GM12872 (cell line): ENCODE measurements around the gene DACH1.
A peak's percentile ranks its signal among the peaks of the same experiment; 100 is the strongest.

Source experiments
- TF ChIP-seq, protein P1 (sequence below): IDR thresholded peaks from 3 replicates; pipeline ENCODE4 v1.5.1; 2011; ENCODE audit warnings: low read depth, mild to moderate bottlenecking, low read length, moderate library complexity; ENCODE audit not compliant: insufficient read depth

Gene DACH1

DNA sequence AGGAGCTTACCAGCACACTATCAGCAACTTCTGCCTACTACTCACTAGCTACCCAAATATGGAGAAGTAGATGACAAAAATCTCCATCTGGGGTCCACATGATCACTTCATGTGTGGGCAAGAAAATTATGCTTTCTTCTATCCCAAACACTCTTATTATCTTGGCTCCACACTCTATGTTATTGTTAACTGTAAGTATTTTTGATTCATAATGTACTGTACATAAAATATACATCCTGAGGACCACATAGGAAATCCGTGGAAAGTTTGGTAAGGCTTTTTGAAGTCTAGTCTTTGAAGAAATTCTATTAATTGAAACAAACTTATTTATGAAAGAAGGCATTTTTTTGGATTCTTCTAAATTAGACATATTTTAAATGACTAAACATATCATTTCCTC is 378.8 kb downstream of the DACH1 start:
- TF ChIP-seq, protein P1, sequence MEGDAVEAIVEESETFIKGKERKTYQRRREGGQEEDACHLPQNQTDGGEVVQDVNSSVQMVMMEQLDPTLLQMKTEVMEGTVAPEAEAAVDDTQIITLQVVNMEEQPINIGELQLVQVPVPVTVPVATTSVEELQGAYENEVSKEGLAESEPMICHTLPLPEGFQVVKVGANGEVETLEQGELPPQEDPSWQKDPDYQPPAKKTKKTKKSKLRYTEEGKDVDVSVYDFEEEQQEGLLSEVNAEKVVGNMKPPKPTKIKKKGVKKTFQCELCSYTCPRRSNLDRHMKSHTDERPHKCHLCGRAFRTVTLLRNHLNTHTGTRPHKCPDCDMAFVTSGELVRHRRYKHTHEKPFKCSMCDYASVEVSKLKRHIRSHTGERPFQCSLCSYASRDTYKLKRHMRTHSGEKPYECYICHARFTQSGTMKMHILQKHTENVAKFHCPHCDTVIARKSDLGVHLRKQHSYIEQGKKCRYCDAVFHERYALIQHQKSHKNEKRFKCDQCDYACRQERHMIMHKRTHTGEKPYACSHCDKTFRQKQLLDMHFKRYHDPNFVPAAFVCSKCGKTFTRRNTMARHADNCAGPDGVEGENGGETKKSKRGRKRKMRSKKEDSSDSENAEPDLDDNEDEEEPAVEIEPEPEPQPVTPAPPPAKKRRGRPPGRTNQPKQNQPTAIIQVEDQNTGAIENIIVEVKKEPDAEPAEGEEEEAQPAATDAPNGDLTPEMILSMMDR: no peak

DNA sequence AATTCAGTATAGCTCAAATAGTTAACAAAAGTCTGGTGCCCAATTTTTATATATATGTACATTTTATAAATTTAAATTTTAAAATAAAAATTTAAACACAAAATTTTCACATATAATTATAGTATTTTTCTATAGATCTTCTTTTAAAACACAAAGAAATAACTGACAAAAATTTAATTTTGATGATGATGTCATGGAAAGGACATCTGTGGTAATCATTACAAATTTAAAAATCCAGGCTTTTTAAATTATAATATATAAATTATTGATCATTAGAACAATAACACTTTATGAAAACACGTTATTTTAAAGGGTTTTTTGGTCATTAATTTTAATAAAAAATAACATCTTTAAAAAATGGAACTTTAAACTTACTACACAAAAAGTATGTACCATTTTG is 381.1 kb downstream of the DACH1 start:
- TF ChIP-seq, protein P1: no peak

DNA sequence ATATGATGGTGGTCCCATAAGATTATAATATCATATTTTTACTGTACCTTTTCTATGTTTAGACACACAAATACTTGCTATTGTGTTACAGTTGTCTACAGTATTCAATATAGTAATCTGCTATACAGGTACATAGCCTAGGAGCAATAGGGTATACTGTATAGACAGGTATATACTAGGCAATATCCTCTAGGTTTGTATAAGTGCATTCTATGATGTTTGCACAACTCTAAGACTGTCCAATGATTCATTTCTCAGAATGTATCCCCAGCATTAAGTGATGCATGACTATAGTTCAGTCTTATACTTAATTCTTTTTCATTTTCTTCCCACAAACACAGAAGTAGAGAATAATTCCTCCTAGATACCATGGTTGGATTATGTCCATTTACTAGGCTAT is 383.3 kb downstream of the DACH1 start:
- TF ChIP-seq, protein P1: no peak

DNA sequence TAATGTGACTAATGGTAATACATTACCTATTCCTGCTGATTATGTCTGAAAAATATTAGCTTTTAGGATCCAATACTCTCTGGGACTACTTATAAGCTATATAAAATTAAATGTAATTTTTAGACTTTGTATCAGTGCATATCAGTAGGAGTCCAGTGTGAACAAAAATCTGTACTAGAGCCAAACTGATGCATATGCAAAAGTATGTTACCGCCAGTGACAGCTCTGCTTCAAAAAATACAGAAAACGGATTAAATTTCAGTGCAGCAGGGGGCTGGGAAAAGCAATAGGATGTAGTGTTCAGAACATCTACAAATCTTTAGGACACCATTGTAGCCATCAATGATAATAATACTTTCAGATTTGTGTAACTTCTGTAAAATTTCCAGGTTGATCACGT is 385.5 kb downstream of the DACH1 start:
- TF ChIP-seq, protein P1: no peak

DNA sequence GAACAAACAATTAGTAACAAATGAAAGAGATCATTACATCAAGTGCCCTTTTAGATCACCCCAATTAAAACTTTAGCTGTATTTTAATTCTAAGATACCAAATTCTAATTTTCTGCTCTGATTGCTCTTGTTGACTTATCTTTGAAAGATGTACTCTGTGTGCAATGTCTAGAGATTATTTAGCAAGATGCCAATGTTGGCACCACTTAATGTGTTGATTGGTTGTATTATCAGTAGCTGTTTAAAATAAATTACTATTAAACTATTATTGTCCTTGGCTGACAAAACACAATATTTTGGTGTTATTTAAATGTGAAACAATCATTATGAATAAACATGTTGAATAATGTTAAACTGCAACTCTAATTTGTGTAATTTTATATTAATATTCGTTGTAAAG is 386.0 kb downstream of the DACH1 start:
- TF ChIP-seq, protein P1: no peak

DNA sequence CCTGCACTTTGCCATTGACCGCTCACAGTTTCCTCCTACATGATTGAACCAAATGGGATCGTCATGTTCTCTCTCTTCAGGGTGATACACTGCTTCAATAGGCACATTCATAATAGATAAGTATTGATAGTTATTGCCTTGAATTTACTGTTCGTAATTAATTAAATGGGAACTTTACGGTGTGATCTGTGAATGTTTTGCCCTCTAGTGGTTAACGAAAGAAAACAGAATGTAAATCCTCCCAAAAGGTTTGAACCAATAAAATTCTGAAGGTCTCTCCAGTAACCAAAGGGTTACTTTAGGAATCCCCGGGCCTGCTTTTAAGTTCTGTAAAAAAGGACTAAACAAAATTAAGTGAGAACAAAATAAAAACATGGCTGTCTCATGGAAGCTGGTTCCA is 389.3 kb downstream of the DACH1 start:
- TF ChIP-seq, protein P1: peak; percentile 37; the same call in 1 of the 3 replicates

DNA sequence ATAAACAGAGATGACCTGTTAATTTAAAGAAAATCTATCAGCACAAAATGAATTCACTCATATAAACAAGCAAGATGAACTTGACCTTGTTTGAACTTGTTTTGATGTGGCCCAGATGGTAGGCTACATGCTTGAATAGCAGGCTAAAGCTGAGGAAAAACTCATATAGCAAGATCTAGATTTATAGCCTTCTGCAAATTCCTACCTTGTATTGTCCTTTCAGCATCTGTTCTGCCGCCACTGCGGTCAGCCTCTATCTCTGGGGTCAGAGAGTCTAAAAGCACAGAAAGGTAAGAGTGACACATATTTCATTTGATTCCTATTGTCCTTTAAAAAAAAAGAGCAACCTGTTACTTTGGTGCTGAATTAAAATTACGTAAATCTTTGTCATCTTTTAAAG is 392.1 kb downstream of the DACH1 start:
- TF ChIP-seq, protein P1: no peak

DNA sequence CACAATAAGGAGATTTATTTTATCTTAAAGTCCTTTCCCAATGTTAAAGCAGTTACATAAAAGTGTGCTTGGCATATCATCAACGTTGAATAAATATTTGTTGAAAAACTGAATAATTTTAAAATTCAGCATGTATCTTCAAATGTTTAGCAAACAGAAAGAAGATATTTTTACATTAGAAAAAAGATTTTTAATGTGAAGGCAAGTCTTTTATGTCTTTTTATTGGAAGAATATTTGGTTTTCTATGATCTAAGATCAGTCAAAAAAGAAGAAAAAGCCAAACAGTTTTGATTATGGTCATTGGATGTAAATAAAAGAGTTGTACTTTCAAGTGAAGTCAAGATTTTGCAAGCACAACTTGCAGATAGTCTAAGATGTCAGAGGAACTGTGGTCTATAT is 397.4 kb downstream of the DACH1 start:
- TF ChIP-seq, protein P1: no peak
